Panc1 (cell line): ENCODE measurements around the gene FNBP1L.

ENCODE experiments used
- CTCF ChIP-seq: fragments of 450-650 bp; IDR thresholded peaks from 2 replicates; pipeline ENCODE4 v1.5.1; 2017; ENCODE audit warnings: mild to moderate bottlenecking
- SIN3A ChIP-seq: IDR thresholded peaks from 2 replicates; pipeline ENCODE4 v1.6.1; 2012; ENCODE audit warnings: low read depth, mild to moderate bottlenecking, low read length, moderate library complexity, borderline replicate concordance; ENCODE audit not compliant: insufficient read depth

GRCh38 chr1:93488207-93488606 lies 40.3 kb downstream of the FNBP1L start:
- TF ChIP-seq CTCF (no peak), SIN3A (no peak)
